K562 (cell line): Measurements from ENCODE around the gene SP4. TPM values are rescaled to one million over a fixed set of nuclear protein-coding genes. Genes with fewer than 3 reads are reported as not detected.

Source experiments
- BRD4 ChIP-seq: fragments of 200-600 bp; sonication (generic); IDR thresholded peaks from 2 replicates; pipeline ENCODE4 v1.6.1; 2017; ENCODE audit warnings: inconsistent platforms
- CCAR2 ChIP-seq: fragments of 200-400 bp; formaldehyde crosslinking; IDR thresholded peaks from 2 replicates; pipeline ENCODE4 v1.6.1; 2017; ENCODE audit warnings: mild to moderate bottlenecking, low read depth, low read length
- ELF2 ChIP-seq: fragments of 250-450 bp; sonication (Bioruptor Pico); IDR thresholded peaks from 2 replicates; pipeline ENCODE4 v1.5.0; 2021; ENCODE audit warnings: mild to moderate bottlenecking
- ERF ChIP-seq: fragments of 450-650 bp; formaldehyde crosslinking; IDR thresholded peaks from 2 replicates; pipeline ENCODE4 v1.4.0; 2020; ENCODE audit warnings: mild to moderate bottlenecking, mixed read lengths
- MBD2 ChIP-seq: sonication (generic); IDR thresholded peaks from 2 replicates; pipeline ENCODE4 v1.6.1; 2016; ENCODE audit warnings: low read depth, borderline replicate concordance
- SRSF1 ChIP-seq: fragments of 200-400 bp; formaldehyde crosslinking; IDR thresholded peaks from 2 replicates; pipeline ENCODE4 v1.6.1; 2017; ENCODE audit warnings: mild to moderate bottlenecking, low read depth, low read length, moderate library complexity
- ZNF12 ChIP-seq: sonication (generic); formaldehyde crosslinking; IDR thresholded peaks from 2 replicates; pipeline ENCODE4 v1.4.0; 2020; ENCODE audit warnings: mild to moderate bottlenecking, missing genetic modification reagents
- polyA plus RNA-seq, 8 experiments: library from polyadenylated mRNA; depleted of rRNA in 4 of 8; stranded (reverse) in 5 of 8; unstranded in 3 of 8; fragments of >200 nt; fragmentation: Nextera tagmentation in 2 of 8; fragmentation: Illumina TruSeq in 1 of 8; extraction: Ambion mirVana in 2 of 8; extraction: Trizol in 1 of 8; gene quantifications; 2 replicates each; pipeline versions ENCODE4 v1.2.1 to v1.2.3, GENCODE V29; 2011 to 2014; ENCODE audit warnings: inconsistent platforms in 1 of 8, missing spikeins in 1 of 8
- total RNA-seq, 7 experiments: library from RNA; depleted of rRNA in 6 of 7; stranded (reverse); fragments of >200 nt in 6 of 7; fragmentation: Illumina TruSeq in 2 of 7; extraction: Trizol in 2 of 7; gene quantifications; 2 replicates each; pipeline versions ENCODE4 v1.2.1 to v1.2.3, GENCODE V29; 2011 to 2021; ENCODE audit warnings: low replicate concordance in 1 of 7
- TF ChIP-seq, protein P1 (sequence below): fragments of 450-650 bp; IDR thresholded peaks from 2 replicates; pipeline ENCODE4 v1.6.1; 2018; ENCODE audit not compliant: partially characterized antibody
- TF ChIP-seq, protein P2 (sequence below): fragments of 450-650 bp; IDR thresholded peaks from one replicate; pipeline ENCODE4 v1.6.1; 2018; ENCODE audit warnings: mild to moderate bottlenecking, moderate library complexity; ENCODE audit not compliant: partially characterized antibody

Gene SP4
- total and polyA plus RNA-seq, 9 of the 15 experiments (the other 6 are each of a cell fraction or from before 2014, with no cell fraction given): 2.4 to 9.4 (median 4.5) TPM

DNA sequence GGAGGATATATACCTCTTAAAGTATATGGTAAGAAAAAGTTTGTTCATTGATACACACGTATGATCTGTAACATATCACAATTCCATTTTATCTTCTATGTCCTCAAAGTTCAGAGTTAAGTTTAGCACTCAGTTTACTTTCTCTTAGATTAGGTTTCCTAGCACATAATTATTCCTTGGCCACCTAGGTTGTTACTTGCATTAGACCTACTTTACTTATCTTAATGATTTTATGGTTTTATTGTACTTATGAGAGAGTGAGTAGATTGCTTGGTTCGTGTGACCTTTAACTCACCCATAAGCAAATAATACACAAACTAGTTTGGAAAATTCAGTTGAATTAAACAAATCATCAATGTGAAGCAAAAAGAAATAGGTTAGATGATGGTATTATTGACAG is 33.9 kb upstream of the SP4 start (continued):
- TF ChIP-seq, protein P1, sequence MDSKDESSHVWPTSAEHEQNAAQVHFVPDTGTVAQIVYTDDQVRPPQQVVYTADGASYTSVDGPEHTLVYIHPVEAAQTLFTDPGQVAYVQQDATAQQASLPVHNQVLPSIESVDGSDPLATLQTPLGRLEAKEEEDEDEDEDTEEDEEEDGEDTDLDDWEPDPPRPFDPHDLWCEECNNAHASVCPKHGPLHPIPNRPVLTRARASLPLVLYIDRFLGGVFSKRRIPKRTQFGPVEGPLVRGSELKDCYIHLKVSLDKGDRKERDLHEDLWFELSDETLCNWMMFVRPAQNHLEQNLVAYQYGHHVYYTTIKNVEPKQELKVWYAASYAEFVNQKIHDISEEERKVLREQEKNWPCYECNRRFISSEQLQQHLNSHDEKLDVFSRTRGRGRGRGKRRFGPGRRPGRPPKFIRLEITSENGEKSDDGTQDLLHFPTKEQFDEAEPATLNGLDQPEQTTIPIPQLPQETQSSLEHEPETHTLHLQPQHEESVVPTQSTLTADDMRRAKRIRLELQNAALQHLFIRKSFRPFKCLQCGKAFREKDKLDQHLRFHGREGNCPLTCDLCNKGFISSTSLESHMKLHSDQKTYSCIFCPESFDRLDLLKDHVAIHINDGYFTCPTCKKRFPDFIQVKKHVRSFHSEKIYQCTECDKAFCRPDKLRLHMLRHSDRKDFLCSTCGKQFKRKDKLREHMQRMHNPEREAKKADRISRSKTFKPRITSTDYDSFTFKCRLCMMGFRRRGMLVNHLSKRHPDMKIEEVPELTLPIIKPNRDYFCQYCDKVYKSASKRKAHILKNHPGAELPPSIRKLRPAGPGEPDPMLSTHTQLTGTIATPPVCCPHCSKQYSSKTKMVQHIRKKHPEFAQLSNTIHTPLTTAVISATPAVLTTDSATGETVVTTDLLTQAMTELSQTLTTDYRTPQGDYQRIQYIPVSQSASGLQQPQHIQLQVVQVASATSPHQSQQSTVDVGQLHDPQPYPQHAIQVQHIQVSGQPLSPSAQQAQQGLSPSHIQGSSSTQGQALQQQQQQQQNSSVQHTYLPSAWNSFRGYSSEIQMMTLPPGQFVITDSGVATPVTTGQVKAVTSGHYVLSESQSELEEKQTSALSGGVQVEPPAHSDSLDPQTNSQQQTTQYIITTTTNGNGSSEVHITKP: no peak
- TF ChIP-seq ERF (CRISPR knock-in tag): no peak
- no peak for TF ChIP-seq MBD2
- TF ChIP-seq SRSF1: no peak
- TF ChIP-seq CCAR2: no peak
- TF ChIP-seq ZNF12 (CRISPR knock-in tag): no peak
- no peak for TF ChIP-seq ELF2 (CRISPR knock-in tag)
- no peak for TF ChIP-seq BRD4
- TF ChIP-seq, protein P2, sequence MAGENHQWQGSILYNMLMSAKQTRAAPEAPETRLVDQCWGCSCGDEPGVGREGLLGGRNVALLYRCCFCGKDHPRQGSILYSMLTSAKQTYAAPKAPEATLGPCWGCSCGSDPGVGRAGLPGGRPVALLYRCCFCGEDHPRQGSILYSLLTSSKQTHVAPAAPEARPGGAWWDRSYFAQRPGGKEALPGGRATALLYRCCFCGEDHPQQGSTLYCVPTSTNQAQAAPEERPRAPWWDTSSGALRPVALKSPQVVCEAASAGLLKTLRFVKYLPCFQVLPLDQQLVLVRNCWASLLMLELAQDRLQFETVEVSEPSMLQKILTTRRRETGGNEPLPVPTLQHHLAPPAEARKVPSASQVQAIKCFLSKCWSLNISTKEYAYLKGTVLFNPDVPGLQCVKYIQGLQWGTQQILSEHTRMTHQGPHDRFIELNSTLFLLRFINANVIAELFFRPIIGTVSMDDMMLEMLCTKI: no peak
